CD8-positive, alpha-beta memory T cell (primary cell): ENCODE results near the gene FAM20B. TPM values are rescaled to one million over a fixed set of nuclear protein-coding genes. Genes with fewer than 3 reads are reported as not detected.
A peak's percentile ranks its signal among the peaks of the same experiment; 100 is the strongest.

ENCODE experiments used
- CTCF ChIA-PET: fragments of 350-600 bp; sonication (Branson Sonifier 250); formaldehyde crosslinking; loops from one replicate; lab custom pipeline; 2021; ENCODE audit warnings: antibody characterized with exemption; lab: Charles Lee
- POLR2A ChIA-PET: fragments of 350-600 bp; sonication (Branson Sonifier 250); formaldehyde crosslinking; loops from one replicate; lab custom pipeline; 2021; ENCODE audit warnings: antibody characterized with exemption; lab: Charles Lee
- DNase-seq, 5 donors: peaks; one replicate each; pipeline versions ENCODE4 v3.0.0 to v3.0.0-alpha.2; 2020 to 2022; ENCODE audit warnings: mixed read lengths in 1 of 5
- H3K27ac ChIP-seq: one replicate; pipeline ENCODE4 v1.7.0; 2013; ENCODE audit warnings: low read depth, mild to moderate bottlenecking, low read length, moderate library complexity
- H3K27me3 ChIP-seq: 2 replicates; pipeline ENCODE4 v1.7.0; 2013; ENCODE audit warnings: low read length, mild to moderate bottlenecking; ENCODE audit not compliant: insufficient read depth, poor library complexity, severe bottlenecking
- H3K36me3 ChIP-seq: 2 replicates; pipeline ENCODE4 v1.7.0; 2013; ENCODE audit warnings: mild to moderate bottlenecking, low read length, moderate library complexity; ENCODE audit not compliant: insufficient read depth
- H3K4me1 ChIP-seq: 2 replicates; pipeline ENCODE4 v1.7.0; 2013; ENCODE audit warnings: mild to moderate bottlenecking, low read length, moderate library complexity; ENCODE audit not compliant: insufficient read depth
- H3K4me3 ChIP-seq: 2 replicates; pipeline ENCODE4 v1.7.0; 2013; ENCODE audit warnings: mild to moderate bottlenecking, low read length
- H3K9me3 ChIP-seq: 2 replicates; pipeline ENCODE4 v1.7.0; 2013; ENCODE audit warnings: mild to moderate bottlenecking, low read length
- H3K27ac Mint-ChIP-seq, 8 donors: one replicate each; pipeline ENCODE4 v1.8.0; 2020 to 2021; ENCODE audit warnings: mixed read lengths in 8 of 8, mild to moderate bottlenecking in 6 of 8, inconsistent platforms in 3 of 8, moderate library complexity in 3 of 8
- H3K27me3 Mint-ChIP-seq, 2 donors: one replicate each; pipeline ENCODE4 v1.8.0; 2020 to 2021; ENCODE audit warnings: mixed read lengths in 2 of 2, mild to moderate bottlenecking in 1 of 2, moderate library complexity in 1 of 2
- H3K36me3 Mint-ChIP-seq, 3 donors: one replicate each; pipeline ENCODE4 v1.8.0; 2020 to 2021; ENCODE audit warnings: mixed read lengths in 3 of 3, inconsistent platforms in 1 of 3, mild to moderate bottlenecking in 1 of 3
- H3K4me1 Mint-ChIP-seq, 3 donors: one replicate each; pipeline ENCODE4 v1.8.0; 2020 to 2021; ENCODE audit warnings: mixed read lengths in 3 of 3, inconsistent platforms in 1 of 3, mild to moderate bottlenecking in 1 of 3
- H3K4me3 Mint-ChIP-seq, 7 donors: one replicate each; pipeline ENCODE4 v1.8.0; 2020 to 2021; ENCODE audit warnings: mixed read lengths in 7 of 7, mild to moderate bottlenecking in 6 of 7, moderate library complexity in 4 of 7, inconsistent platforms in 2 of 7
- H3K9me3 Mint-ChIP-seq, 5 donors: one replicate each; pipeline ENCODE4 v1.8.0; 2020 to 2022; ENCODE audit warnings: mixed read lengths in 5 of 5, mild to moderate bottlenecking in 3 of 5, moderate library complexity in 2 of 5, inconsistent platforms in 1 of 5
- polyA plus RNA-seq: library from polyadenylated mRNA; unstranded; fragments of 300-500 nt; fragmentation: Illumina TruSeq; gene quantifications from one replicate; pipeline ENCODE4 v1.2.3, GENCODE V29; 2021
- total RNA-seq, 2 experiments: library from RNA; stranded (reverse); gene quantifications; one replicate each; pipeline ENCODE4 v1.2.3, GENCODE V29; 2021

The FAM20B gene
- total and polyA plus RNA-seq, 3 experiments from 2014 or later: 11.4 to 41.5 (median 39.2) TPM

DNA sequence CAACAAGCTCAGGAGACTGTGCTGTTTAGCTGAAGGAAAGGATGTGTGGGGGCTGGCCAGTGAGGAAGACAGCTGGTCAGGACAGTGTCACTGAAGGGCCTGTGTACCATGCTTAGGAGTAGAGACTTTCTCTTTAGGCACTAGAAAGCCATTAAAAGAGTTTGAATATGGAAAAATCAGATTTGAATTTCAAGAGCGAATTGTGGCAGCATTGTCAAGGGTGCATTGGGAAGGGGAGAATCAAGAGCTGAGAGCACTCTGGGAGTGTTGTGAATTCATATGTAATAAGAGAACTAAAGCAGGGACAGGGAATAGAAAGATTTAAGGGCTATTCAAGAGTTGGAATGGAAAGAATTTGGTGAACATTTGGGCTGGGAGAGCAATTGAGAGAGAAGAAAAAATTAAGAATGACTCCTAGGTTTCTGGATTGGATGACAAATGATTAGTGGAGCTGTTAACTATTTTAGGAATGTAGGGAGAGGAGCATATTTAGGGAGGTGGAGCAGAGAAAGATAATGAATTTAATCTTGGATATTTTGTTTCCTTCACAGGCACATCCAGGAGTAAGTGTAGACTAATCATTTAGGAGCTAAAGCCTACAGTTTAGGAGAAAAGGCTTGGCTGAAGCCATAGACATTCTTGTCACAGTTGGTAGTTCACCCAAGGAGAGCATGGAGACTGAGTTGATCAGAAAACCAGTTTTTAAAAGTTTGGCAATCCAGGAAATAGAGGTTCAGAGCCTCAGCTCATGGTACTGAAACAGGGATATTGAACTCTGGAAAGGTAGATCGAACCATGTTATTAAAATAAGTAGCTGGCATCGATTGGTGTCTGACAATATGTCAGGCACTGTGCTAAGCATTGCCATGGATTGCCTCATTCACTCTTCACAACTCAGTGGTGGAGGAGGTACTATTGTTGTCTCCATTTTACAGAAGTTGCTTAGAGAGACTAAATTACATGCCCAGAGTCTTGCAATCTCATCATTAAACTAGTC, 33.1 kb downstream of the FAM20B start:
- Mint-ChIP-seq H3K36me3 (peaks cover 15 to 66% (median 27%) of the 10 kb centered on the region in 3 donors), H3K27ac (peak overlapping the region in 3 of 8 donors; percentile 2 to 34 (median 25)), H3K27me3 (no peaks in the 10 kb centered on the region), H3K4me1 (peaks cover 0 to 2% (median 0%) of the 10 kb centered on the region in 3 donors), H3K4me3 (no peak overlapping the region), H3K9me3 (no peaks in the 10 kb centered on the region)
- no peak for DNase-seq
- ChIA-PET POLR2A (no interaction called here), CTCF (interaction anchor here (1.2 kb wide), 1 partner anchor 20 kb away, joined by 3 read pairs; no protein-coding TSS in a partner anchor)
- H3K27me3 ChIP-seq: no peaks in the 10 kb centered on the region
- H3K36me3 ChIP-seq: peaks cover 7% of the 10 kb centered on the region
- H3K9me3 ChIP-seq: no peaks in the 10 kb centered on the region
- no peak overlapping the region for H3K27ac ChIP-seq
- H3K4me3 ChIP-seq: no peak overlapping the region
- no peaks in the 10 kb centered on the region for H3K4me1 ChIP-seq

DNA sequence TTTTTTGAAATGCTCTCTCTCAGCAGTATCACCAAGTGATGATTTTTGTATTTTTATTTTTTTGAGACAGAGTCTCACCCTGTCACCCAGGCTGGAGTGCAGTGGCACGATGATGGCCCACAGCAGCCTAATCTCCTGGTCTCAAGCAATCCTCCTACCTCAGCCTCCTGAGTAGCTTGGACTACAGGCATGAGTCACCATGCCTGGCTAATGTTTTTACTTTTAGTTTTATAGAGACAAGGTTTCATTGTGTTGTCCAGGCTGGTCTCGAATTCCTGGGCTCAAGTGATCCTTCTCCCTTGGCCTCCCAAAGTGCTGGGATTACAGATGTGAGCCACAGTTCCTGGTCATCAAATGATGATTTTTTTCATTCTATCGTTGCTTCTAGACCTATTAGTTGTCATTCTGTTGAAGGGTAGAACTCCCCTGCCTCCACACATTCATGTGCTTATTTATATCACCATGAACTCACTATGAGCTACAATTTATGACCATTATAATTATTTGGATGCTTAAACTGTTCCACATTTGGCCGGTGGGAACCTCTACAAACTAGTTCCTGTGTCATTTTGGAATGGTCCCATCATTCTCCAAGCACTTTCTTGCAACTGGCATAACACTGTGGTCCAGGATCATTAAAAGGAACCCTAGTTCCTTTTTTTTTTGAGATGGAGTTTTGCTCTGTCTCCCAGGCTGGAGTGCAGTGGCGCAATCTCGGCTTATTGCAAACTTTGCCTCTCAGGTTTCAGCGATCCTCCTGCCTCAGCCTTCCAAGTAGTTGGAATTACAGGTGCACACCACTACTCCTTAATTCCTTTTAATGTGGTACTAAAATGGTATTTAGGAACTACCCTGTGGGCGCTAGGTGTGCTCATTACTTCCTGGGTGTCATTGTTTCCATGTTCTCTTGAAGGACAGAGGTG, 35.9 kb downstream of the FAM20B start:
- ChIA-PET CTCF (no interaction called here), POLR2A (no interaction called here)
- Mint-ChIP-seq H3K36me3 (peaks cover 3 to 70% (median 22%) of the 10 kb centered on the region in 3 donors), H3K9me3 (no peaks in the 10 kb centered on the region), H3K4me3 (no peak overlapping the region), H3K27ac (no peak overlapping the region), H3K4me1 (peaks cover 0 to 2% (median 0%) of the 10 kb centered on the region in 3 donors), H3K27me3 (no peaks in the 10 kb centered on the region)
- Histone ChIP-seq H3K9me3 (no peaks in the 10 kb centered on the region), H3K4me3 (no peak overlapping the region), H3K27me3 (no peaks in the 10 kb centered on the region), H3K27ac (no peak overlapping the region), H3K4me1 (no peaks in the 10 kb centered on the region), H3K36me3 (peaks cover 18% of the 10 kb centered on the region)
- no peak for DNase-seq

DNA sequence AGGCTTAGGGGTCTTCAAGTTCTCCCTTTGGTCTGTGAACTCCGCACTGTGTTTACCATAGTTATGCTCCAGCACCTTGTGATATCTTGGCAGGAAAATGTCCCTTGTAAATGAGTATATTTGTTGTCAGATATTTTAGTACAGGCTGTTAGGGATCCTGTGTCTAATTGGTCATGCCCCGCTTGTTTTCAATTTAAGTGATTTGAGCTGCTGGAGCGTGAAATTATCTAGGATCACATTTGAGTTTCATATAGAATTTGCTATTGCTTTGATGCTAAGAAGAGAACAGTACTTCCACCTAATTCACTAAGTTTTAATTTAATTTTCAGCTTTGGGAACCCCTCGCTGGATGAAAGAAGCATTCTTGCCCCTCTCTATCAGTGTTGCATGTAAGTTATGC, 40.8 kb downstream of the FAM20B start:
- Histone ChIP-seq H3K9me3 (no peaks in the 10 kb centered on the region), H3K4me1 (no peaks in the 10 kb centered on the region), H3K4me3 (no peak overlapping the region), H3K27ac (no peak overlapping the region), H3K36me3 (peaks cover 17% of the 10 kb centered on the region), H3K27me3 (no peaks in the 10 kb centered on the region)
- DNase-seq: no peak
- Mint-ChIP-seq H3K36me3 (peaks cover 0 to 67% (median 14%) of the 10 kb centered on the region in 3 donors), H3K4me3 (no peak overlapping the region), H3K9me3 (no peaks in the 10 kb centered on the region), H3K27ac (no peak overlapping the region), H3K27me3 (no peaks in the 10 kb centered on the region), H3K4me1 (no peaks in the 10 kb centered on the region)
- ChIA-PET POLR2A (no interaction called here), CTCF (no interaction called here)

DNA sequence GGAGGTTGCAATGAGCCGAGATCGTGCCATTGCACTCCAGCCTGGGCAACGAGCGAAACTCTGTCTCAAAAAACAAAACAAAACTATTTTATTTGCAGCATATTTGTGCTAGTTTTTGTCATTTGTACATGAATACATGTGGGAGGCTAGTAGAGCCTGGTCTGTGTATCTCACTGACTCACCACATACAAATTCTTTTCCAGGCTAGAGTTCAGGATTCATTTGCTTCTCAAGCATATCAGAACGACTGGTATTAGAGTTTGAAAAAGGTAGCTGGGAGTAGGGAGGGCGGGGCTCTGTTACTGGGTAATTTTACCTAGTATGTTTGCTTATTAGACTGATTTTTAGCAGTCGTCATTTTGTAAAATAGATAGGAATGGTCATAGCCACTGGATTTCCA, 51.7 kb downstream of the FAM20B start:
- no peak overlapping the region for H3K27ac ChIP-seq

DNA sequence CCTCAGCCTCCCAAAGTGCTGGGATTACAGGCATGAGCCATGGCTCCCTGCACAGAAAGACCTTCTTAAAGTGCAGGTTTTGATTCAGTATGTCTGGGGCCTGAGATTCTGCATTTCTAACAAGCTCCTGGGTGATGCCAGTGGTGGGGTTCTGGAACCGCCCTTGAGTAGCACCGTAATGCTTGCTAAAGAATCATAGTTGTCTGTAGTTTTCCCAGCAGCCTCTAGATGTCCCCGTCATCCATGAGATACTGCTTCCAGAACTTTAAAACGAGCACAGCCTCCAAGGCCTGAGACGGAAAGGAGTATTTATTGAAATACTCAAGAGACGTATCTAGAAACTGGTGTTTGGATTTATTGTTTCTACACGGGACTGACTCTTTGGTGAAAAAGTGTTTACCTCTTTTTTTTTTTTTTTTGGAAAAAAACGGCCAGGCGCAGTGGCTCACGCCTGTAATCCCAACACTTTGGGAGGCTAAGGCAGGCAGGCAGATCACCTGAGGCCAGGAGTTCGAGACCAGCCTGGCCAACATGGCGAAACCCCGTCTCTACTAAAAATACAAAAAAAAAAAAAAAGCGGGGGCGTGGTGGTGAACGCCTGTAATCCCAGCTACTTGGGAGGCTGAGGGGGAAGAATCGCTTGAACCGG, 53.5 kb downstream of the FAM20B start:
- DNase-seq: peak; percentile 11 to 62 (median 59)
- Mint-ChIP-seq H3K4me3 (peak overlapping the region in 3 of 7 donors; percentile 11 to 63 (median 42)), H3K9me3 (no peaks in the 10 kb centered on the region), H3K27ac (peak overlapping the region in 6 of 8 donors; percentile 9 to 61 (median 38)), H3K27me3 (no peaks in the 10 kb centered on the region), H3K4me1 (peaks cover 23 to 34% (median 25%) of the 10 kb centered on the region in 3 donors), H3K36me3 (peaks cover 0 to 8% (median 0%) of the 10 kb centered on the region in 3 donors)
- no peaks in the 10 kb centered on the region for H3K9me3 ChIP-seq
- no peak overlapping the region for H3K4me3 ChIP-seq
- ChIA-PET POLR2A (interaction anchor here (0.6 kb wide), 3 partner anchors 43 to 735 kb away, joined by 3 read pairs; no protein-coding TSS in a partner anchor), CTCF (interaction anchor here (0.6 to 4.8 kb wide), 14 partner anchors 9 to 732 kb away, joined by 3 to 54 read pairs (median 4); partner anchors contain the start of genes AXDND1 and SOAT1)
- peaks cover 21% of the 10 kb centered on the region for H3K4me1 ChIP-seq
- no peak overlapping the region for H3K27ac ChIP-seq
- H3K36me3 ChIP-seq: no peaks in the 10 kb centered on the region
- H3K27me3 ChIP-seq: no peaks in the 10 kb centered on the region

More for the DNA sequence above, 51.7 kb downstream of the FAM20B start:
- H3K36me3 Mint-ChIP-seq: peaks cover 0 to 20% (median 4%) of the 10 kb centered on the region in 3 donors
- H3K36me3 ChIP-seq: peaks cover under 1% of the 10 kb centered on the region
- H3K27me3 ChIP-seq: no peaks in the 10 kb centered on the region
- no peak for DNase-seq
- peak overlapping the region in 2 of 8 donors; percentile 17 to 50 for H3K27ac Mint-ChIP-seq
- no peaks in the 10 kb centered on the region for H3K9me3 Mint-ChIP-seq
- H3K4me3 Mint-ChIP-seq: no peak overlapping the region
- peaks cover 15 to 20% (median 18%) of the 10 kb centered on the region in 3 donors for H3K4me1 Mint-ChIP-seq
- H3K4me3 ChIP-seq: no peak overlapping the region
- H3K4me1 ChIP-seq: peaks cover 12% of the 10 kb centered on the region
- POLR2A ChIA-PET: no interaction called here
- no peaks in the 10 kb centered on the region for H3K9me3 ChIP-seq
- no peaks in the 10 kb centered on the region for H3K27me3 Mint-ChIP-seq
- CTCF ChIA-PET: interaction anchor here (1.1 to 4.8 kb wide), 3 partner anchors 13 to 291 kb away, joined by 3 to 54 read pairs (median 4); partner anchors contain the start of gene AXDND1

DNA sequence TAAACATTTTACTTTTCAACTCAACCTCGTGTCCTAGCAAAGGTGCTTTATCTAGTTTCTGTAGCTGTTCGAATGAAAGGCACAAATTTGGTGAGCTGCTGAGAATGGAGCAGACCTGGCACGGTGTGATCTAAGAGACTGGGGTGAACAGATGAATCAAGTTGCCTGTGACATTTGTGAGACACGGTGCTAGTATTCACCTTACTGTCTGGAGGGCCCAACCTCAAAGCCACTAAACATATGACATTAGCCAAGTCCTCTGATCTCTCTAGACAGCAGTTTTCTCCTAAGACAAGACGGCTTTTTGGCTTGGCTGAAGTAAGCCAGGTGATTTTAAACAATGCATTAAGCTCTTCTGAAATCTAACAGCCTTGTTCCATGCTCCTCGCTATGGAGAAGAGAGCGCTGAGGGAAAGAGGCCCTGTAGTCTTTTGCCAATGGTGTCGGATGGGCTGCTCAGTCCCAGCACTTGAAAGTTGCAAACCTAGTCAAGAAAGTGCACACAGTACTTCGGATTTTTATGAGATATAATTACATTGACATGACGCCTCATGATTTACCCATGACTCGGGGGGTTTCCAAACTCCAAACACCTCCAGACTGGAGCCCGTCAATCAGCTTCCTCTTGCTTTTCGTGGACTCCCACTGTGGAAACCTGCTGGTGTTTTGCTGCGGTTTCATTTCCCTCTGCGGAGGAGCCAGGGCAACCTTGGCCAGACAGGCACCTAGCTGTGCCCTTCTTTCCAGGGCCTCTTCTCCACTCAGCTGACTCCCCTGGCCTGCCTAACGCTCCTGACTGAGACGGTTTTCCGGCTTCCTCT, 55.4 kb downstream of the FAM20B start:
- CTCF ChIA-PET: interaction anchor here (1.4 to 4.8 kb wide), 5 partner anchors 10 to 733 kb away, joined by 4 to 54 read pairs (median 6); partner anchors contain the start of genes AXDND1 and SOAT1
- Mint-ChIP-seq H3K36me3 (peaks cover 0 to 15% (median 0%) of the 10 kb centered on the region in 3 donors), H3K27me3 (no peaks in the 10 kb centered on the region), H3K4me1 (peaks cover 23 to 42% (median 30%) of the 10 kb centered on the region in 3 donors), H3K27ac (peak overlapping the region; percentile 90 to 98 (median 96)), H3K9me3 (no peaks in the 10 kb centered on the region), H3K4me3 (peak overlapping the region; percentile 91 to 99 (median 96))
- peak overlapping the region; percentile 82 for H3K27ac ChIP-seq
- H3K4me1 ChIP-seq: peaks cover 21% of the 10 kb centered on the region
- peaks cover 5% of the 10 kb centered on the region for H3K36me3 ChIP-seq
- peak overlapping the region; percentile 76 for H3K4me3 ChIP-seq
- DNase-seq: peak; percentile 13 to 70 (median 40)
- H3K9me3 ChIP-seq: no peaks in the 10 kb centered on the region
- POLR2A ChIA-PET: interaction anchor here (1.5 kb wide), 1 partner anchor 213 kb away, joined by 5 read pairs; the partner anchor contains the start of gene SOAT1
- H3K27me3 ChIP-seq: no peaks in the 10 kb centered on the region
